Activated CD4-positive, alpha-beta memory T cell treated with anti-CD3 and anti-CD28 coated beads, Interleukin-2, amount 10 ng/mL, durations not matched to agents 7 days and 5 days (primary cell): ENCODE results near the gene STUB1. TPM values are rescaled to one million over a fixed set of nuclear protein-coding genes. Genes with fewer than 3 reads are reported as not detected.
A peak's percentile ranks its signal among the peaks of the same experiment; 100 is the strongest.

Experiments
- CTCF ChIA-PET: fragments of 350-600 bp; sonication (Branson Sonifier 250); formaldehyde crosslinking; loops from one replicate; lab custom pipeline; 2021; ENCODE audit warnings: antibody characterized with exemption, inconsistent platforms; lab: Charles Lee
- POLR2A ChIA-PET: fragments of 350-600 bp; sonication (Branson Sonifier 250); formaldehyde crosslinking; loops from one replicate; lab custom pipeline; 2021; ENCODE audit warnings: antibody characterized with exemption; lab: Charles Lee
- DNase-seq: peaks from one replicate; pipeline ENCODE4 v3.0.0-alpha.2; 2020
- H3K27ac Mint-ChIP-seq: one replicate; pipeline ENCODE4 v1.8.0; 2021; ENCODE audit warnings: mild to moderate bottlenecking, mixed read lengths
- H3K27me3 Mint-ChIP-seq: one replicate; pipeline ENCODE4 v1.8.0; 2021; ENCODE audit warnings: mixed read lengths
- H3K36me3 Mint-ChIP-seq: one replicate; pipeline ENCODE4 v1.8.0; 2021; ENCODE audit warnings: low read depth, mixed read lengths
- H3K4me1 Mint-ChIP-seq: one replicate; pipeline ENCODE4 v1.8.0; 2021; ENCODE audit warnings: mixed read lengths
- H3K4me3 Mint-ChIP-seq: one replicate; pipeline ENCODE4 v1.8.0; 2021; ENCODE audit warnings: mild to moderate bottlenecking, mixed read lengths
- H3K9me3 Mint-ChIP-seq: one replicate; pipeline ENCODE4 v1.8.0; 2021; ENCODE audit warnings: mixed read lengths
- total RNA-seq, 2 experiments: library from RNA; stranded (reverse); gene quantifications; one replicate each; pipeline ENCODE4 v1.2.3, GENCODE V29; 2021

Gene STUB1
- total RNA-seq, 2 experiments from 2014 or later: 63.9 to 78.3 TPM

- no peaks in the 10 kb centered on the region for H3K9me3 Mint-ChIP-seq
- peak; percentile 89 for DNase-seq
- H3K27me3 Mint-ChIP-seq: peaks cover 17% of the 10 kb centered on the region
- POLR2A ChIA-PET: interaction anchor here (1.3 to 3.1 kb wide), 4 partner anchors 11 to 73 kb away, joined by 4 to 15 read pairs (median 7); partner anchors contain the start of genes CCDC78 and RPUSD1
- H3K4me3 Mint-ChIP-seq: peak within 1 kb of the TSS; percentile 43
- no peaks in the 10 kb centered on the region for H3K36me3 Mint-ChIP-seq
- peaks cover 11% of the 10 kb centered on the region for H3K4me1 Mint-ChIP-seq
- CTCF ChIA-PET: interaction anchor here (1.6 to 2.1 kb wide), 2 partner anchors 12 to 21 kb away, joined by 4 to 7 read pairs; no protein-coding TSS in a partner anchor
- no peak within 1 kb of the TSS for H3K27ac Mint-ChIP-seq
Measured at GRCh38 chr16:714558-715476, 34.6 kb downstream of the STUB1 start, which contains the start of gene METRN. Gene METRN (plus strand): TSS chr16:715118. CDS start chr16:715290, 172 bp downstream.

- H3K9me3 Mint-ChIP-seq: no peaks in the 10 kb centered on the region
- ChIA-PET POLR2A (interaction anchor here (0.9 to 3.1 kb wide), 7 partner anchors 10 to 72 kb away, joined by 4 to 15 read pairs (median 5); partner anchors contain the start of genes CCDC78, HAGHL, RPUSD1 and WDR24), CTCF (interaction anchor here (0.6 to 2.1 kb wide), 7 partner anchors 9 to 1214 kb away, joined by 3 to 7 read pairs (median 4); no protein-coding TSS in a partner anchor)
- no peaks in the 10 kb centered on the region for H3K36me3 Mint-ChIP-seq
- no peak for DNase-seq
- H3K4me1 Mint-ChIP-seq: peaks cover 19% of the 10 kb centered on the region
- H3K27me3 Mint-ChIP-seq: peaks cover 17% of the 10 kb centered on the region
- no peak overlapping the region for H3K27ac Mint-ChIP-seq
- peak overlapping the region; percentile 43 for H3K4me3 Mint-ChIP-seq
Measured at GRCh38 chr16:715477-716199, 35.4 kb downstream of the STUB1 start.

GRCh38 chr16:716200-716568 is 36.0 kb downstream of the STUB1 start:
- no peak for DNase-seq
- ChIA-PET CTCF (interaction anchor here (0.6 to 2.1 kb wide), 7 partner anchors 9 to 1213 kb away, joined by 3 to 7 read pairs (median 4); no protein-coding TSS in a partner anchor), POLR2A (interaction anchor here (0.9 to 3.1 kb wide), 7 partner anchors 9 to 71 kb away, joined by 4 to 15 read pairs (median 5); partner anchors contain the start of genes CCDC78, HAGHL, RPUSD1 and WDR24)
- Mint-ChIP-seq H3K4me3 (peak overlapping the region; percentile 27), H3K27ac (no peak overlapping the region), H3K4me1 (peaks cover 20% of the 10 kb centered on the region), H3K9me3 (no peaks in the 10 kb centered on the region), H3K27me3 (peaks cover 17% of the 10 kb centered on the region), H3K36me3 (no peaks in the 10 kb centered on the region)

GRCh38 chr16:716768-717325 is 36.6 kb downstream of the STUB1 start:
- ChIA-PET CTCF (interaction anchor here (1.0 to 1.4 kb wide), 3 partner anchors 17 to 68 kb away, joined by 3 to 5 read pairs (median 4); no protein-coding TSS in a partner anchor), POLR2A (interaction anchor here (0.8 to 3.1 kb wide), 5 partner anchors 9 to 27 kb away, joined by 4 to 15 read pairs (median 7); partner anchors contain the start of genes CCDC78, CIAO3, HAGHL and WDR24)
- Mint-ChIP-seq H3K4me3 (no peak overlapping the region), H3K36me3 (no peaks in the 10 kb centered on the region), H3K27ac (no peak overlapping the region), H3K27me3 (peaks cover 17% of the 10 kb centered on the region), H3K9me3 (no peaks in the 10 kb centered on the region), H3K4me1 (peaks cover 20% of the 10 kb centered on the region)
- DNase-seq: no peak

GRCh38 chr16:717450-718245 is 37.4 kb downstream of the STUB1 start:
- CTCF ChIA-PET: interaction anchor here (1.3 kb wide), 1 partner anchor 16 kb away, joined by 3 read pairs; no protein-coding TSS in a partner anchor
- no peak for DNase-seq
- Mint-ChIP-seq H3K27me3 (peaks cover 15% of the 10 kb centered on the region), H3K27ac (no peak overlapping the region), H3K36me3 (no peaks in the 10 kb centered on the region), H3K4me1 (peaks cover 19% of the 10 kb centered on the region), H3K4me3 (no peak overlapping the region), H3K9me3 (no peaks in the 10 kb centered on the region)
- POLR2A ChIA-PET: interaction anchor here (0.8 to 3.1 kb wide), 3 partner anchors 8 to 23 kb away, joined by 4 to 15 read pairs (median 7); partner anchors contain the start of genes CCDC78, CIAO3 and HAGHL

GRCh38 chr16:718389-718788 is 38.2 kb downstream of the STUB1 start:
- CTCF ChIA-PET: no interaction called here
- Mint-ChIP-seq H3K36me3 (no peaks in the 10 kb centered on the region), H3K27me3 (peaks cover 12% of the 10 kb centered on the region), H3K4me3 (no peak overlapping the region), H3K9me3 (no peaks in the 10 kb centered on the region), H3K4me1 (peaks cover 18% of the 10 kb centered on the region), H3K27ac (no peak overlapping the region)
- DNase-seq: no peak
- POLR2A ChIA-PET: interaction anchor here (3.5 kb wide), 1 partner anchor 23 kb away, joined by 19 read pairs; no protein-coding TSS in a partner anchor

- CTCF ChIA-PET: interaction anchor here (0.7 to 1.4 kb wide), 2 partner anchors 9 to 15 kb away, joined by 4 to 6 read pairs; no protein-coding TSS in a partner anchor
- peaks cover 18% of the 10 kb centered on the region for H3K4me1 Mint-ChIP-seq
Measured at GRCh38 chr16:718922-719321, 38.7 kb downstream of the STUB1 start.

GRCh38 chr16:719815-720446 is 39.7 kb downstream of the STUB1 start:
- Mint-ChIP-seq H3K27ac (no peak overlapping the region), H3K9me3 (no peaks in the 10 kb centered on the region), H3K4me1 (peaks cover 18% of the 10 kb centered on the region), H3K27me3 (peaks cover 10% of the 10 kb centered on the region), H3K4me3 (peak overlapping the region; percentile 62), H3K36me3 (no peaks in the 10 kb centered on the region)
- ChIA-PET POLR2A (interaction anchor here (1.1 to 3.5 kb wide), 5 partner anchors 21 to 87 kb away, joined by 3 to 19 read pairs (median 9); partner anchors contain the start of genes STUB1 and WDR24), CTCF (interaction anchor here (0.5 to 2.5 kb wide), 11 partner anchors 8 to 594 kb away, joined by 3 to 8 read pairs (median 3); partner anchors contain the start of genes CIAO3 and WDR24)
- no peak for DNase-seq

More at GRCh38 chr16:718922-719321, 38.7 kb downstream of the STUB1 start:
- POLR2A ChIA-PET: interaction anchor here (3.5 kb wide), 1 partner anchor 23 kb away, joined by 19 read pairs; no protein-coding TSS in a partner anchor
- DNase-seq: no peak
- no peaks in the 10 kb centered on the region for H3K36me3 Mint-ChIP-seq
- H3K4me3 Mint-ChIP-seq: no peak overlapping the region
- H3K27ac Mint-ChIP-seq: peak overlapping the region; percentile 45
- no peaks in the 10 kb centered on the region for H3K9me3 Mint-ChIP-seq
- peaks cover 10% of the 10 kb centered on the region for H3K27me3 Mint-ChIP-seq

- H3K4me1 Mint-ChIP-seq: peaks cover 18% of the 10 kb centered on the region
- H3K4me3 Mint-ChIP-seq: peak overlapping the region; percentile 62
- POLR2A ChIA-PET: interaction anchor here (0.9 to 3.5 kb wide), 10 partner anchors 12 to 87 kb away, joined by 3 to 19 read pairs (median 6); partner anchors contain the start of genes CIAO3, JMJD8, STUB1 and WDR24
- H3K27me3 Mint-ChIP-seq: peaks cover 10% of the 10 kb centered on the region
- no peaks in the 10 kb centered on the region for H3K36me3 Mint-ChIP-seq
- peak; percentile 42 for DNase-seq
- CTCF ChIA-PET: interaction anchor here (0.5 to 2.5 kb wide), 9 partner anchors 8 to 64 kb away, joined by 3 to 8 read pairs (median 3); partner anchors contain the start of genes CIAO3 and WDR24
- H3K27ac Mint-ChIP-seq: no peak overlapping the region
- no peaks in the 10 kb centered on the region for H3K9me3 Mint-ChIP-seq
Measured at GRCh38 chr16:720447-720989, 40.3 kb downstream of the STUB1 start.
